SK-N-MC (cell line): Measurements from ENCODE around the gene PLEKHG5.

ENCODE experiments used
- DNase-seq: peaks from one replicate; pipeline ENCODE4 v3.0.0-alpha.2; 2011; ENCODE audit warnings: low read depth, low spot score
- H3K27ac ChIP-seq: fragments of 200-600 bp; sonication (generic); 2 replicates; pipeline ENCODE4 v1.5.1; 2016; ENCODE audit warnings: mixed run types
- H3K36me3 ChIP-seq: fragments of 200-600 bp; sonication (generic); 2 replicates; pipeline ENCODE4 v1.6.1; 2017; ENCODE audit warnings: antibody characterized with exemption, low read length, mixed read lengths; ENCODE audit not compliant: insufficient read depth
- H3K4me3 ChIP-seq: fragments of 200-600 bp; sonication (generic); 2 replicates; pipeline ENCODE4 v1.5.1; 2016
- H3K9ac ChIP-seq: fragments of 200-600 bp; sonication (generic); 2 replicates; pipeline ENCODE4 v1.8.0; 2017; ENCODE audit warnings: mixed run types, mixed read lengths; ENCODE audit not compliant: insufficient read length
- H3K9me3 ChIP-seq: fragments of 200-600 bp; sonication (generic); 2 replicates; pipeline ENCODE4 v1.6.1; 2017; ENCODE audit warnings: low read depth, mild to moderate bottlenecking, antibody characterized with exemption, low read length, moderate library complexity, mixed read lengths
- EZH2 ChIP-seq: fragments of 200-600 bp; sonication (generic); IDR thresholded peaks from one replicate; pipeline ENCODE4 v1.6.1; 2017; ENCODE audit warnings: antibody characterized with exemption
- FOXP2 ChIP-seq: optimal IDR thresholded peaks from 2 replicates; pipeline ENCODE3; 2011; ENCODE audit warnings: mild to moderate bottlenecking, moderate library complexity; ENCODE audit not compliant: insufficient read depth; ENCODE audit errors: extremely low read length, control extremely low read depth
- POLR2AphosphoS5 ChIP-seq: IDR thresholded peaks from 2 replicates; pipeline ENCODE4 v1.6.1; 2012; ENCODE audit warnings: mild to moderate bottlenecking, low read depth, low read length, borderline replicate concordance

Gene PLEKHG5

DNA sequence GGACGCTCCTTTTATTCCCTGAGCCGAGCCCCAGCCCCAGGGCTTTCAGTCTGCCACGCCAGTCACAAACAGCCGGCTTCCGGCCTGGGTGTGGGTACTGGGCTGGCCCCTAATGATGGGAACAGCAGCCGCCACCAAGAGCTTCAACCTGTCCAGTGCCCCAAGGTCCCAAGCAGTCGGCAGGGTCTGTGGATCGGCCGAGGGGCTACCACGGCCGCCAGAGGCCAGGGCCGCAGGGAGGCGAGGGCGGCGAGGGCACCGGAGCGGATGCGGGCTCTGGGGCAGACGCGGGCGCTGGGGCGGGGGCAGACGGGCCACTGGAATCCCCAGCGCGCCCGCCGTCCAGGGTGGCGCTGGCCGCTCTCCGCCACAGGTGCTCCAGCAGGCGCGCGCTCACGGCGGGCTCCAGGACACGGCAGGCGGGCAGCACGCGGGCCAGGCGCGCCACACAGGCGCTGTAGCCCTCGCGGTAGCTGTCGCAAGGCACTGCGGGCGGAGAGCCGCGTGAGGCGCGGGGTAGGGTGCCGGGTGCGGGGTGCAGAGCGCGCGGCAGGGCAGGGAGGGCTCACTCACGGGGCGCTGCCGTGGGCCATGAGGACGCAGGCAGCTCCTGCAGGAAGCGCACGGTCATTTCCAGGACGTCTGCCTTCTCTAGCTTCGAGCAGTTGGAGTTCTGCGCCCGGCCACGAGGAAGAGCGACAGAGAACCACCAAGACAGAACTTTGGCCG lies 72.6 kb downstream of the PLEKHG5 start:
- Histone ChIP-seq H3K4me3 (no peak overlapping the region), H3K27ac (no peak overlapping the region), H3K9me3 (no peaks in the 10 kb centered on the region), H3K36me3 (no peaks in the 10 kb centered on the region), H3K9ac (no peak overlapping the region)
- no peak for DNase-seq
- no peak for TF ChIP-seq POLR2AphosphoS5
- TF ChIP-seq EZH2 = peak; percentile 81
- no peak for TF ChIP-seq FOXP2

DNA sequence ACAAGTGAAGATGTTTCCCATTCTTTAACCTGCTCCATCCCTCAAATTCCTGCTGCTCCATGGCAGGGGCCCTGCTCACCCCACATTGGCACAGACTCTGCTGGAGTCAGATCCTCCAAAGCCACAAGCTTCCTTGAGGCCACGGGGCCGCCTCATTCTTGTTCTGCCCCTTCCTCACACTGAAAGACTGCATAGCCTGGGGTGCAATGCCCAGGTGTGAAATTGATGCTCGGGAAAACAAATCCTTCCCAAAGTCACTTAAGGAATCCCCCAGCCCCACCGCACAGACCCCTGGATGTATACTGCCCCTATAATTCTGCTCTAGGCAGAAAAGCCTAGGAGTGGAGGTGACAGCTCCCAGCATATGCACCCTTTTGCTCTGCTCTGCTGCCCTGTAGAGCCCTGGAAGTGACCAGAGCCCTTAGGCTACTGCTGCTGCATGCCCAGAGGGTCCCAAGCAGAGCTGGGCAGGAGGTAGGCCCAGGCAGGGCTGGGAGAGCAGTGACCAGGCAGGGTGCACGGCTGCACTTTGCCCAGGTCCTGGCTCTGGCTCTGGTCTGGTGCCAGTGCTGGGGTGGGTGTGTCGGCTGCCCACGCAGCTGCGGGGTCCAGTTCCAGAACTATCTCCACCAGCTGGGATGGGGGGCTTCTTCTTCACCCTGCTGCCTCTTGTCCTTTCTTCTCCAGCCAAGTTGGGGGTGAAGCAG lies 73.4 kb downstream of the PLEKHG5 start:
- no peak for DNase-seq
- no peaks in the 10 kb centered on the region for H3K9me3 ChIP-seq
- TF ChIP-seq EZH2 = no peak
- TF ChIP-seq FOXP2 = no peak
- TF ChIP-seq POLR2AphosphoS5 = no peak
- H3K4me3 ChIP-seq = no peak overlapping the region
- H3K27ac ChIP-seq = no peak overlapping the region
- H3K36me3 ChIP-seq = no peaks in the 10 kb centered on the region
- H3K9ac ChIP-seq = no peak overlapping the region
